Limb (tissue), 2 donors: ENCODE results near the gene TAPBP.
"Not testable (repeated sequence)": the region's sequence is repeated elsewhere in the genome, so short reads cannot be mapped to it uniquely, and the experiment has no call there.

ENCODE experiments used
- DNase-seq, 2 donors: peaks; one replicate each; pipeline ENCODE4 v3.0.0-alpha.2; 2016; ENCODE audit errors: extremely low spot score in 2 of 2

Gene TAPBP

DNA sequence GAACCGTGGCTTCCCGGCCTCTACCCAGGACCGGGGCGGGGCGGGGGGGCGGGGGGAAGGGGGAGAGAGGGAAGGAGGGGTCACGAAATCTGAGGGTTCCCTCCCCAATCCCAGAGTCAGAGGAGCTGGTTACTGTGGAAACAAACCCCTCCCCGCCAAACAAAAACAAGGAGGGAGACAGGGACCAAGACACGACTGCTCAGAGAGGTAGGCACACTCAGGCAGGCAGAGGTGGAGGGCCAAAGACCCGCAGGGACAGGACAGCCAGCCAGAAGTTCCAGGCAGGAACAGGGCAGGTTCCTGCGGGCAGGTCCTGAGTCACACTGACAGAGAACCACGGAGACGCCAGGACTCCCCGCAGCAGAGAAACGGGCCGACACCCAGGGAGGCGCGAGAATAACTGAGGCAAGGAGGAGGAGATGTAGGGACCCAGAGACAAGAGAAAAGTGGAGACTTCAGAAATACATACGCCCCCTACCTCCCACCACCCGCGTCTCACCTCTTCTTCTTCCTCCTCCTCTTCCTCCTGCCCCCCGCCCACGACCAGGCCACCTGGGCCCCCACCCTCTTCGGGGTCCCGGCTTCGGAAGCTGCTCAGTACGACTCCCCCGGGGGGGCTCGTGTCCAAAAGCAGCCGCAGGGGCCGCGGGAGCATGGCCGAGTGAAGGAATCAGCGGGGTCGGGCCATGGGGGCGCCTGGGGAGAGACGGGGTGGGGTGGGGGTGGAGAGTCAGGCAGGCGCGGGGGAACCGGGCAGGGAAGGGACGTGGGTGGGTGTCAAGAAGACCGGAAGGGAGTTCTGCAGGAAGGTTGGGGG lies 15.7 kb downstream of the TAPBP start:
- DNase-seq, result peak; percentile 67 to 83

DNA sequence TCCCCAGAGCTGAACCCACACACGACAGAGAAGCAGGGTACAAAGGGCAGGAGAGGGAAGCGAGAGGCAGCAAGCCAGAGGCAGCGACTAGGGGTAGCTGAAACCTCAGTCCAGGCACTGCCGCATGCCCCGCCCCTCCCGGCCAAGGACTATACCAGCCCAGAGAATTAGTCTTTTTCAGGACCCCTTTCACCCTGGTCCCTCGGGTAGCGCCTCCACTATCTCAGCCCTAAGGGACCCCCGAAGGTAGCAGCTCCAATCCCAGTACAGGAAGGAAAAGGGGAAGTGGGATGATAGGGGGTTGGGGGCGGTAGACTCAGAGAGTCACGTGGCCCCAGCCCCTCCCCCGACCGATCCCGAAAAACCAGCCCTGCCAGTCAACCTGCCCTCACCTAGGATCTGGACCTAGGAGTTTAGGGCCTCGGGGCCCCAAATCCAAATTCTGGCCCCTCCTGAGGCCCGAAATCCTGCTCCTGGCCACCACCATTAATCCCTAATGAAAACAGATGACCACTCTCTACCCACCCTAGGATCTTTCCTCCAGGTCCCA lies 16.4 kb downstream of the TAPBP start:
- DNase-seq, result peak in 1 of 2 donors; percentile 71

DNA sequence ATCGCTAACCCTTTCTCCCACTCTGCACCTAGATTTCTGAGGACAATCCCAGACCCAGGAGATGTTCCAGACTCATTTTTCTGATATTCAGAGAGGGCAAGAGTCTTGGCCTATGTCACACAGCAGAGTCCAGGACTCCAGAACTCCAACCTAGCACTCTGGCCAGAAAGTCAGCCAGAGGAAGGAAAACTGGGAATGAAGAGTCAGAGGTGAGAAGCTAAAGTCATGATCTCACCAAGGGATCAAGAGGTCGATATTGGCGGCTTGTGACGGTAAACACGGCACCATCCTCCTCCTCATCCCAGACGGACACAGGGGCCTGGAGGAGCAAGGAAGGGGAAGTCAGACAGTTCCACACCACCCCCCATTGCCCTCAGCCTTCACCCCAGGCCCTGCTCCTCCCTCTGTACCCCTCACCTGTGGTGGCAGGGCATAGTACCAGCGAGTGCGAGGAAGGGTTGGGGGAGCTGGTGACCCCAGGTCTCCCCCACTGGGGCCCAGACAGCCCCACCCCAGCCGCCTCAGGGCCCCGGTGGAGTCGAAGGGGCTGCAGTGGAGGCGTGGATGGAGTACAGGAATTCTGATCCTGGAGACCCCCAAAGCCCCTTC lies 17.0 kb downstream of the TAPBP start:
- DNase-seq, result no peak

DNA sequence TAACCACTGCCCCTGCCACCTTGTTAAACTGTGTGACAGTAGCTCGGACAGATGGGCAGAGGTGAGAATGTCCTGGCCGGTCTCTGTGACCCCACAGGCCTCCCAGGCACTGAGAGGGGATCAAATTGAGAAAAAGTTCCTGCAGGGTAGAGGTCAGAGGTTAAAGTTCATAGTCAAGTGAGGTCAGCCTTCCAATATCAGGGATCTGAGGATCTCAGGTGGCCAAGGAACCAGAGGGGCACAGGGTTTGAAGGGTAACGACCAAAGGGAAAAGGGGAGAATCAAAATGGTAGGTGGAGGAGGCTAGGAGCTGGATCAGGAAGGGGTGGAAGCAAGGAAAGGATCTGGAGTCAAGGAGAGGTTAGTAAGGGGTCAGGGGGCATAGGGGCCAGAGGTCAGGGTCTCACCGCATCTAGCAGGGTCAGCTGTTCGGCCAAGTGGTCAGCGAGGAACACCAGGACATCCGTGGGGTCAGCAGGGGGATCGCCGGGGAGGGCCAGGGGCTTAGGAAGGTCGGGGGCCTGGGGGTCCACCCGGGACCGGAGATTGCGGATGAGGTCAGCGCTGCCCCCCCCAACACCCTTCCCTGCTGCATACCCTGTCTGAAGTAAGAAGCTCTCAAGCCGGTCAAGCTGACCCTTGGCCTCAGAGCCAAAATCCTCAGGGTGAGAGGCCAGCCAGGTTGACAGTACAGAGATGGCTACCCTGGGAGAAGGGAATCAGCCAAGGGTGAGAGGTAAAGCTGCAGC lies 18.1 kb downstream of the TAPBP start:
- no peak for DNase-seq

DNA sequence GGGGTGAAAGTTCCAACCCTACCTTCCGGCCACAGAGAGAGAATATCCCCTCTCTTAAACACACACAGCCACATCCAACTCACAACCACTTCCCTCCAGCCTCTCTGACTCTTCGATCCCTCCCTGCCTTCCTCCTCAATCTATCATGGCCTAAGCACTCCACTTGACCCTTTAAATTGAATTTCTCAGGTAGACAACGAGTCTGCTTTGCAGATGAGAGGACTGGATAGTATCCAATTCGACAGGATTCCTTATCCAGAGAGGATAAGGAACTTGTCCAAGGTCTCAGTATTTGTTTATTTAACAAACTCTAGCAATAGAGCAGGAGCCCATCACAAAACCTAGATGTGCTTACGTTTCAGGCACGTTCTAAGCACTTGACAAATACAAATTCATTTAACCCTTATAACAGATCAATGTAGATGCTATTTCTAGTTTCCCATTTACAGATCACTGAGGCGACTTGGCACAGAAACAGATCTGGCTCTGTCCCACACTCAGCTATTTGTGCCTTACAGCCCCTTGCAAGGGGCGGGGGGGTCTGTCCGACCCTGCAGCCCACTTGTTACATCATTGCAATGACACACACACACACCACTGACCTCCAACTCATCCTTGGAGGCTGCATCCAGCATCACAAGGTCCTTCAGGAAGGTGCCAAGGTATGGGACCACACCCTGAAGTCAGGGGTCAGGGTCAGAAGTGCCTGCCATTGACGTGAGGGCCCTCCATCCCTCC lies 19.6 kb downstream of the TAPBP start:
- DNase-seq, result no peak

DNA sequence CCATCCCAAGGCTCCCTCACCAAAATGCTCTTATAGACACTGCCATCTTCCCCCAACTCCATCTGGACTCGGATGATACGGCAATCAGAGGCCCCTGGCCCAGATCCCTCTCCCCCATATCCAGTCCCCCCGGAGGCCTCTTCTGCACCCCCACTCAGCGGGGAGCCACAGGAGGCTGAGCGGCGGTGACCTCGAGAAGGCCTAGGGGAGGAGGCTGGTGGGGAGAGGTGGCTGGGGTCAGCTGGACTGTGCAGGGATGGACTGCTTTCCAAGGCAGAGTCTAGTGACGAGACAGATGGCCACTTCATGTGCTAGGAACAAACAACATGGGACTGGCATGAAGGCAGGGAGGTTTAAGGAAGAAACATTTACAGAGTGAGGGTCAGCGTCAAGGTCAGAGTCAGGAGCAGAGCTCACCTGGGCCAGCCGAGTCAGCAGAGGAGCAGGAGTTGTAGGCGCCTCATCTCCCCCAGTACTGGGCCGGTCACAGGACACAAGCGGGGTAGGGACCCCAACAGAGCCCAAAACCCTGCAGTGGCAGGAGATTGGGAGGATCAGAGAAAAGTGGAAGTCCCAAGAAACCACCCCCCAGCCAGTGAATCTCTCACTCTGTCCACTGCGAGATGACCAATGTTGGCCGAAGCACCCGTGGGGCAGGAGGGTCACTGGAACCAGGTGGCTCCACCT lies 20.7 kb downstream of the TAPBP start:
- no peak for DNase-seq

DNA sequence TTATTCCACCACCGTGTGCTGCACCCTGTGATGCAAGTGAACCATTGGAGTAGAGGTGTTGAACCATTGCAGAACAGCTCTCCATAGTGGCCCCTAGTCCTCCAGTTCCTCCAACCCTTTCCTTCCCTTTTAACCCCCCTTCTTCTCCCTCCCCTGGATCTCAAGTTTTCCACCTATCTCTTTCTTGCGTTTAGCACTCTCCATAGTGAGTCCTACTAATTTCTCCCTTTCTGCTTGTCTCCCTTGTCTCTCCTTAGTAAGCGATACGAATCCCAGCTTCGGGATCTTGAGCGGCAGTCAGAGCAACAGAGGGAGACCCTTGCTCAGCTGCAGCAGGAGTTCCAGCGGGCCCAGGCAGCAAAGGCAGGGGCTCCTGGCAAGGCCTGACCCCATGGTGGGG lies 23.4 kb downstream of the TAPBP start:
- DNase-seq, result no peak

DNA sequence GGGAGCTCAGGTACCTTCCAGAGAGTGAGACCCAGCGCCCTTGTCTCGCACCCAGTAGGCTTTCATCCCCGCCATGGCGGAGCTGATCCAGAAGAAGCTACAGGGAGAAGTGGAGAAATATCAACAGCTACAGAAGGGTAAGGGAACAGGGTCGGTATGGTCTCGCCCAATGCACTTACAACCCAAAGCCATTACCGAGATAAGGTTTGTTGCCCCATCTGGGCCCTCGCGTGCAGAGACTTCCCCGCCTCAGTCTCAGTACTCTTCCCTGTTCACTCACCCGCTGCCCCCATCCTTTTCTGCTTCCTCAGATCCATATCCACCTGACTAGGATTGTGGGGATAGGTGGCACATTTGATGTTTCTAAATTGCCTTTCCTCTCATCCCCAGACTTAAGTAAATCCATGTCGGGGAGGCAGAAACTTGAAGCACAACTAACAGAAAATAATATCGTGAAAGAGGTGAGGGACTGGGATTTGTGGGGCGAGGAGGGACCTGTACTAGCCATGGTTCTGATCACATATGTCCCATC lies 24.0 kb downstream of the TAPBP start:
- DNase-seq, result no peak

DNA sequence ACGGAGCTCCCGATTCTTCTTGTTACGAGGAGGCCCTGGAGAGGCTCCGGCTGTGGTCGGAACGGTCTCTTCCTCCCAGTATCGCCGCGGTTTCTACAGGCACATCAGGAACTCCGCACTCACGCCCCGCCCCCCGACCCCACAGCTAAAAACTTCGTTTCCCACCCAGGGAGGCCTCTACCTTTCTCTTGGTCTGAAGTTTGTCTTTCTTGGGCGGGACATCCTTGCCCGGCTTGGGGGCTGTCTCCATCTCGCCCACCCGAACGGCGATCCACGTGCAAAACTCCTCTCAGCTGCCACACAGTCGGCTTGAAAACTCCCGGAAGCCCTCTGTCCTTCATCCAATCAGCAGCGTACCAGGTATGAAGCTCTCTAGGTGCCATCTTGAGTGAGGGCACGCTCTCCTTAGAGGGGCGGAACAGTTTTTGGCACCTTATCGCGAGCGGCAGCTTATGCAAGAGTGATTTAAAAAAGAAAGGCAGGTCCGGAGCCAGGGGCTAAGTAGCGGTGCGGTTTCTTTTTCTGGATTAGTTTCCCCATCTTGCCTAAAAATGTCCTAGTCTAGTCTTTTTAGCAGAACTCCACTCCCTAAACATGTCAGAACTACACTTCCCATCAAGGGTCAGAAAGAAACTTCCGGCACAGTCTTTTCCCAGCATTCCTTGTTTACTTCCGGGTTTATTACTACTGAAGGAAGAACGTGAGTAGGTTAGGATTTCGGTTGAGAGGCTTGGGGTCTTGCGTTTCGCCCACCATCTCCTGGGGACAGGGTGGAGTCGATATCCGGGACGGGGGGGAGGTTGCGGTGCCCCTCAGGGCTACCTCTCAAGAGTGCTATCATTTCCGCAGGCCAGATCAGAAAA lies 24.7 kb downstream of the TAPBP start, which contains the start of the genes PFDN6 and WDR46:
Gene PFDN6, plus strand, starts transcription at position 681 of the 863 bp plus-strand sequence. CDS start 256 bp downstream, outside the sequence.
Gene WDR46, minus strand, starts transcription at position 319 of the 863 bp plus-strand sequence. Its CDS starts 69 bp downstream, at position 250.
- peak; percentile 87 to 97 for DNase-seq

DNA sequence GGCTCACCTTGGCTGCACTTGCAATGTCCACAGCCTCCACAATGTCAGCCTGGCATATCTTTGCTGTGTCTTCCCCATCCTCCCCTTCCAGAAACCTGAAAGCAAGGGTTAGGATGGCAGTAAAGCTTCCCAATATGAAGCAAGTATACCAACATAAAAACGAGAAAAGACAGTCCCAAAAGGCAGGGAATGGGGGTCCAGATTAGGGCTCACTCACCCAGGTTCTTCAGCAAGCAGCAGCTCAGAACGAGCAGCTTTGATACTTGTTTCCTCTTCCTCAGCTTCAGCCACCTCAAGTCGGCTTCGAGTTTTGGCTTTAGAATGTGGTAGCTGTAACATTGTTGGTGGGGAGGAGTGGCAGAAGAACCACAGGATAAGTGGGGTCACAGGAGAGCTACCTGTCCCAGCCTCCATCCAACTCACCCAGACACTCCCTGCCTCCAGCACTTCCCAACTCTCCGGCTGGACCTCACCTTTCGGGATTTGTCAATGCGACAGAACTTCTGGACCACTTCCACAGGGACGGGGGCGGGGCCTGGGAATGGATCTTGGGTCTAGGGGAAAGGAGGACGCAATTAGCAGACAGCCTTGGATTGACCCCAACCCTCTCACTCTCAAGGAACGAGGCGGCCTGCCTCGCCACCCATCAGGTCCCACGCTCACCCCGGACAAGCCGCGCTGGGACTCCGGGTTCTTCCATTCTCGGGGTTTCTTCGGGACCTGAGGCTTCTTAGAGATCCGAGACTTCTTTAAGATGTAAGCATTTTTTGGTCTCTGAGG lies 25.5 kb downstream of the TAPBP start:
- no peak for DNase-seq

DNA sequence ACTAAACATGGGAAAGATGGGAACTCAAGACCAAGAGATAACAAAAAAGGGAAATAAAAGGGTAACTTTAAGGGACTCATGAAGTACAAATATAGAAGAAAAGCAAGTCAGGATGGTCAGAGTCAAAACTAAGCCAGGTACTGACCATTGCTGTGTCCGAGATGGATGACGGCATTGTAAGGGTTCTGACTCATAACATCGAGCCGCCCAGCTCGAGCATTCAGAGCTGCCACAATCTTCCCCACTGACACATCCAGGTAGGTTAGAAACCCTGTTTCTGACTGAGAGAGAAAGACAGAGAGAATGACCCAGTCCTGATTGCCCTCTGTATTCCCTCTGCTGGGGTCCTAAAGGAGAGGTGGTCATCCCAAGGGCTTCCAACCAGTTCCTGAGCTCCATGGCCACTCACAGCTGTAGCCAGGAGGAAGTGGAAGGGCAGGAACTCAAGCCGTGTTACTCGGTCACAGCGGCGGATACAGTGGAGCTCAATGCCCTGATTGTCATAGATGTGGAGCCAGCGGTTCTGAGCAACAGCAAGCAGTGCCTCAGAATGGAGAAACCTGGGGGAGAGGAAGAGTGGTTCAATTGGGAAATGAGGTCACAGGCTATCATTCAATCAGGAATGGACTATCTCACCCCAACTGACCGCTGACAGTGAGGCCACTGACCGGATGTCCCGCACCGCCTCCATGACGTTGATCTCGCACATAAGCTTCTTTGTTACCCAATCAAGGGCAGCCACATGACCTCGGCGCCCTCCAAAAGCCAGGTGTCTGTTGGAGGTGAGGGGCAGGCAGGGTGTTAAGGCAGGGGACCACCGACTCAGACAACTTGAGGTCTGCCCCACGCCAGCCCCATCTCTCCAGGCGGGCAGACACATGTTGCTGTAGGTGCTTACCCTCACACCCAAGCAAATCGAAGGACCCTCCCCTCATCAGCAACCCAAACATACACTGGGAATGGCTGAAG lies 26.6 kb downstream of the TAPBP start:
- DNase-seq, result no peak

DNA sequence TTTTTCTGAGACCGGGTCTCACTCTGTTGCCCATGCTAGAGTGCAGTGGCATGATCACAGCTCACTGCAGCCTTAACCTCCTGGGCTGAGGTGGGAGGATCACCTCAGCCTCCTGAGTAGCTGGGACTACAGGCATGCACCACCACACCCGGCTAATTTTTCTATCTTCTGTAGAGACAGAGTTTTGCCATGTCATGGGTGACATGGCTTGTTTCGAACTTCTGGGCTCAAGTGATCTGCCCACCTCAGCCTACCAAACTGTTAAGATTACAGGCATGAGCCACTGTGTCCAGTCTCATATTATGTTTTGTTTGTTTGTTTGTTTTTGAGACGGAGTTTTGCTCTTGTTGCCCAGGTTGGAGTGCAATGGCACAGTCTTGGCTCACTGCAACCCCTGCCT lies 28.7 kb downstream of the TAPBP start:
- not testable (repeated sequence) for DNase-seq

DNA sequence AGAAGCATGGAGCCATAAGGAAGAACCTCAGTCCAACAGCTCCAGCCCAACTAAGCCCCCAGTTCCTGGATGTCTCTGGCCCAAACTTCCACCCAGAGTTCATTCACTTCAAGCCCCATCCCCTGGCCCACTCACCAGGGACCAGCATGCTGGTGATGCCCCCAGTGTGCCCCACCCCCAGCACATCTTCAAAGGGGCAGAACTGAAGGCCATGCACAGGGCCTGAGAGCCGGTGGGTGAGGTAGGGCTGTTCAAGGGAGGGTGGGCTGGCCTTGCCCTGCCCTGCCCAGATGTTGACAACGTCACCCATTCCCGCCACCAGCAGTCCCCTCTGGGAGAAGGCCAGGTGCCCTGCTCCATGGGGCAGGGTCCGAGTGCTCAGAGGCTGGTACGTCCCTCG lies 33.3 kb downstream of the TAPBP start:
- no peak for DNase-seq

DNA sequence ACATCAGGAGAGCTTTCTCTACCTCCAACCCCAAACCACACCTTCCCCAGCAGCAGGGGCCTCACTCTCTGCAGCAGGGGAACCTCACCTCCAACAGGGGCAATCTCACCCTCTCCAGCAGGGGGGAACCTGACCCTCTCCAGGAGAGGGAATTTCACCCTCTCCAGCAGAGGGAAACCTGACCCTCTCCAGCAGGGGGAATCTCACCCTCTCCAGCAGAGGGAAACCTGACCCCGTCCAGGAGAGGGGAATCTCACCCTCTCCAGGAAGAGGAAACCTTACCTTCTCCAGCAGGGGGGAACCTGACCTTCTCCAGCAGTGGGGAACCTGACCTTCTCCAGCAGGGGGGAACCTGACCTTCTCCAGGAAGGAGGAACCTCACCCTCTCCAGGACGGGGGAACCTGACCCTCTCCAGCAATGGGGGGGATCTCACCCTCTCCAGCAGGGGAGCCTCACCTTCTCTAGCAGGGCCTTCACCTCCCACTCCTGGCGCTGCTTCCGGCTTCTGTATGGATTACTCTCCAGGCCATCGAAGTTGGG lies 33.8 kb downstream of the TAPBP start:
- DNase-seq, result no peak

DNA sequence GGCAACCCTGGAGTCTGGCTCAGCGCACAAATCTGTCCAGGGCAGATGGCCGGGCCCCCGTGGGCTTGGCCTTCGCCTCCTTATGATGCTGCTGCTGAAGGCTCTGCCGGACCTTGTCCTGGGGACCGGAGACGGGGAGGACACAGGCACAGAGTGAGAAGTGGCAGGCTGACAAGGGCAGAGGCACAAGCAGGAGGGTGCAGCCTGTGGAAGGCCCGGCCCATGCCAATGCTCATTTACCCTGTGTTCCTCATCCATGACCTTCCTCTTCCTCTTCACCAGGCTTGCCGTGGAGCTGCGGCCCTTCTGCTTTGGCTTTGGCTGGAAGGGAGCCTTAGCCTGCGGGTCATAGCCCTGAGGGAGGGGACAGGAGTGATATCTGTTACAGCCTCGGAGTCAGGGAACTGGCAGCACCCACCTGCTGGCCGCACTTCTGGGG lies 34.6 kb downstream of the TAPBP start:
- no peak for DNase-seq

DNA sequence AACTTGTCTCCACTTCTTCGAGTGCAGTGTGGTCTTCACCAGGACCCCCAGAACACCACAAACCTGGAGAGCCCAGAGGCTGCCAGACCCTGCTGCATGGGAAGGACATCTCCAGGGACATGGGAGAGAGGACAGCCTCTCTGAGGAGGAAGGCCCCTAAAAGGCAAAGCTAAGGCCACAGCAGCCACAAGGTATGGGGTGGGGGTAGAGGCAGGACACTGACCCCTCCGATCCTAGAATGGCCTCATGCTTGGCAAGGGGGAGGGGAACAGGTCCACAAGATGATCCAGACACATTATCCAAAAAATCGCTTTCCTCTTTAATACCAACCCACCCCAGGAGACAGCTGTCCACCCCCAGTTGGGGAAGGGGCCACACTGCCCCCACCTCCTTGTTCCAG lies 35.1 kb downstream of the TAPBP start:
- DNase-seq, result no peak

DNA sequence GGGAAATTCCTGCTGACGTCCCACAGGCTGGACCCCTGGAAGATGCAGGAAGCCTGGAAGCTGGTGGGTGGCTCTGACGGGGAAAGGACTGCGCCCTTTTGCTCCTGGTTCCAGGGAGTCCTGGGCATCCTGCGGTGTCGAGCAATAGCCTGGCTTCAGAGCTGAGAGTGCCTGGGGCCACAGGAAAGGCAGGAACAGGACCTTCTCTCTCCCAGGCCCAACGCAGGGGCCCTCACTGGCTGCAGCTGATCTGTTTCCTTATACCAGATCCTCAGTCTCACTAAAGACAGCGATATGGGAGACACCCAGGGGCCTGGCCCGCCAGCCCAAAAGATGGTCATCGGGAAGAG lies 35.5 kb downstream of the TAPBP start:
- DNase-seq, result no peak
